A673 (cell line): Measurements from ENCODE around the gene MAST4. TPM values are rescaled to one million over a fixed set of nuclear protein-coding genes. Genes with fewer than 3 reads are reported as not detected.
A peak's percentile ranks its signal among the peaks of the same experiment; 100 is the strongest.

Source experiments
- BruUV-seq: library from RNA; stranded (reverse); fragments of 400-500 nt; replicated peaks from 2 replicates; lab custom pipeline; 2021; lab: Mats Ljungman, UMichigan
- CTCF ChIA-PET: fragments of 300-600 bp; sonication (Branson Sonifier 250); formaldehyde crosslinking; loops from one replicate; lab custom pipeline; 2022; ENCODE audit warnings: antibody characterized with exemption; lab: Charles Lee
- POLR2A ChIA-PET: fragments of 300-600 bp; sonication (Branson Sonifier 250); formaldehyde crosslinking; loops from one replicate; lab custom pipeline; 2022; ENCODE audit warnings: antibody characterized with exemption; ENCODE audit not compliant: low non-redundant PET; lab: Charles Lee
- DNase-seq: peaks from one replicate; pipeline ENCODE4 v3.0.0-alpha.2; 2015; ENCODE audit warnings: low spot score
- H3K27ac ChIP-seq: fragments of 200-600 bp; sonication (generic); 2 replicates; pipeline ENCODE4 v1.5.1; 2016; ENCODE audit warnings: mixed run types, low read depth, mild to moderate bottlenecking, mixed read lengths, antibody characterized with exemption, low read length; ENCODE audit not compliant: poor library complexity, severe bottlenecking
- H3K27me3 ChIP-seq: fragments of 200-600 bp; sonication (generic); replicated peaks from 2 replicates; pipeline ENCODE4 v1.6.1; 2017; ENCODE audit warnings: mixed run types, low read depth, mild to moderate bottlenecking, mixed read lengths, antibody characterized with exemption, low read length; ENCODE audit not compliant: insufficient read depth, poor library complexity
- H3K36me3 ChIP-seq: fragments of 200-600 bp; sonication (generic); 2 replicates; pipeline ENCODE4 v1.6.1; 2016; ENCODE audit warnings: mixed run types, mild to moderate bottlenecking, mixed read lengths, antibody characterized with exemption, low read length; ENCODE audit not compliant: insufficient read depth, poor library complexity, severe bottlenecking
- H3K4me1 ChIP-seq: fragments of 200-600 bp; sonication (generic); 2 replicates; pipeline ENCODE4 v1.6.1; 2017; ENCODE audit warnings: mixed run types, mild to moderate bottlenecking, mixed read lengths, antibody characterized with exemption, low read length; ENCODE audit not compliant: insufficient read depth, poor library complexity, severe bottlenecking
- H3K4me3 ChIP-seq: fragments of 200-600 bp; sonication (generic); 2 replicates; pipeline ENCODE4 v1.5.1; 2016; ENCODE audit warnings: low read depth, mixed run types, mild to moderate bottlenecking, mixed read lengths, low read length; ENCODE audit not compliant: poor library complexity, severe bottlenecking
- H3K9me3 ChIP-seq: fragments of 200-600 bp; sonication (generic); 2 replicates; pipeline ENCODE4 v1.6.1; 2016; ENCODE audit warnings: mixed run types, low read depth, mild to moderate bottlenecking, mixed read lengths, antibody characterized with exemption, low read length; ENCODE audit not compliant: poor library complexity, severe bottlenecking
- EZH2 ChIP-seq: fragments of 200-600 bp; sonication (generic); IDR thresholded peaks from 2 replicates; pipeline ENCODE4 v1.6.1; 2017; ENCODE audit warnings: borderline replicate concordance, low read depth, mild to moderate bottlenecking, mixed read lengths, antibody characterized with exemption, low read length; ENCODE audit not compliant: poor library complexity, severe bottlenecking
- intact Hi-C: fragments of 100-400 bp; cut with micrococcal nuclease; formaldehyde crosslinking; loops from one replicate; pipeline ENCODE4 v1.10.0; 2022; ENCODE audit not compliant: unreplicated experiment
- total RNA-seq: library from RNA; stranded (reverse); gene quantifications from 2 replicates; pipeline ENCODE4 v1.2.3, GENCODE V29; 2021
- TF ChIP-seq, protein P1 (sequence below): fragments of 300-800, 200-600 bp; sonication (generic); conservative IDR thresholded peaks from 2 replicates; pipeline ENCODE4 v1.5.1; 2017; ENCODE audit warnings: low read depth, mild to moderate bottlenecking, antibody characterized with exemption, low read length, moderate library complexity, mixed read lengths

MAST4 gene
- total RNA-seq, 1 experiment from 2014 or later: 4.5 TPM

DNA sequence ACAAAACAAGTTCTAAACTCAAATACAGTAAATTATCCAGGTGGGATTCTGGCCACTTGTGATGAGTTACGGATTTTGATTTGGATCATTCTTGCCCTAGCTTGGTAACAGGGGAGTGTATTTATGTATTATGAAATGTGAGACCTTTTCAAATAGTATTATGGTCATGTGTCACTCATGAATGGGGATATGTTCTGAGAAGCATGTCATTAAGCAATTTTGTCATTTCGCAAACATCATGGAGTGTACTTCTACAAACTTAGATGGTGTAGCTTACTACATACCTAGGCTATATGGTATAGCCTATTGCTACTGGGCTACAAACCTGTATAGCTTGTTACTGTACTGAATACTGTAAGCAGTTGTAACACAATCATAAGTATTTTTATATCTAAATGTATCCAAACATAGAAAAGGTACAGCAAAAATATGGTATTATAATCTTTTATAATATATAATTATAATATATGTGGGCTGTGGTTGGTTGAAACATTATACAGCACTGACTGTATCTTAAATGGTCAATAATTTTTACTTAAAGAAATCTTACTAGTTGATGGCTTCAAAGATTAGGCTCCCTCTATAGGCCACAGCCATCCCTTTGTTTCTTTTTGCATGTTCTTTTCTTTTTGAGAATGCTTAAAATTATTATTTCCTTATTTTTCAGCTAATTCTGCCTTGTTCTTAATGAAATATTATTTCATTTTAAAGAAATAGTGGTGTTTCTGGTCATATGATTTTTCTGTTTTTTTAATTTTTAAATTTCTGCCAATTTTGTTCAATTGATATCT lies 128.4 kb downstream of the MAST4 start:
- TF ChIP-seq, protein P1, sequence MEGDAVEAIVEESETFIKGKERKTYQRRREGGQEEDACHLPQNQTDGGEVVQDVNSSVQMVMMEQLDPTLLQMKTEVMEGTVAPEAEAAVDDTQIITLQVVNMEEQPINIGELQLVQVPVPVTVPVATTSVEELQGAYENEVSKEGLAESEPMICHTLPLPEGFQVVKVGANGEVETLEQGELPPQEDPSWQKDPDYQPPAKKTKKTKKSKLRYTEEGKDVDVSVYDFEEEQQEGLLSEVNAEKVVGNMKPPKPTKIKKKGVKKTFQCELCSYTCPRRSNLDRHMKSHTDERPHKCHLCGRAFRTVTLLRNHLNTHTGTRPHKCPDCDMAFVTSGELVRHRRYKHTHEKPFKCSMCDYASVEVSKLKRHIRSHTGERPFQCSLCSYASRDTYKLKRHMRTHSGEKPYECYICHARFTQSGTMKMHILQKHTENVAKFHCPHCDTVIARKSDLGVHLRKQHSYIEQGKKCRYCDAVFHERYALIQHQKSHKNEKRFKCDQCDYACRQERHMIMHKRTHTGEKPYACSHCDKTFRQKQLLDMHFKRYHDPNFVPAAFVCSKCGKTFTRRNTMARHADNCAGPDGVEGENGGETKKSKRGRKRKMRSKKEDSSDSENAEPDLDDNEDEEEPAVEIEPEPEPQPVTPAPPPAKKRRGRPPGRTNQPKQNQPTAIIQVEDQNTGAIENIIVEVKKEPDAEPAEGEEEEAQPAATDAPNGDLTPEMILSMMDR: peak; percentile 31; the same call in 1 of the 2 replicates
- no peak for TF ChIP-seq EZH2
- ChIA-PET POLR2A (no interaction called here), CTCF (no interaction called here)

DNA sequence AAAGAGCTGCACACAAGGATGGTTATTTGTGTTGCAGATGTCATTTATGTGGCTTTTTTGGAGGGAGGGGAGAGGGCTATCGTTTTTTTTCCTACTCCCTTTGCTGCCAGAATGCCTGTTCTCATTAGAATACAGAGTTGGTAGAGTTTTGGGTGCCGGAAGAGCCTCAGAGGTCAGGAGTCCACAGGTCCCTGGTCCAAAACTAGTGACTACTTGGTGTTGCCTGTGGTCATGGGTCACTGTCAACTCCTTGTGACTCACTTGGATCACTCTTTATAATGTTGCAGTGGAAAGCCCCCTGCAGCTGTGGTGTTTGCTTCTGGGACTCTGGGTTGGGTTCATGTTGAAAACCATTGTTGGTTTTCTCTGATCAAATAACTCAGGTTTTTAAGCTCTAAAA lies 131.4 kb downstream of the MAST4 start:
- intact Hi-C loops: no loop called here
- POLR2A ChIA-PET: no interaction called here

More for the DNA sequence above, 128.4 kb downstream of the MAST4 start:
- Histone ChIP-seq H3K27ac (no peak overlapping the region), H3K4me1 (no peaks in the 10 kb centered on the region), H3K4me3 (no peak overlapping the region), H3K9me3 (no peaks in the 10 kb centered on the region), H3K27me3 (peaks cover 12% of the 10 kb centered on the region), H3K36me3 (no peaks in the 10 kb centered on the region)
- DNase-seq: no peak
- BruUV-seq: no TSS peak
- intact Hi-C loops: no loop called here

DNA sequence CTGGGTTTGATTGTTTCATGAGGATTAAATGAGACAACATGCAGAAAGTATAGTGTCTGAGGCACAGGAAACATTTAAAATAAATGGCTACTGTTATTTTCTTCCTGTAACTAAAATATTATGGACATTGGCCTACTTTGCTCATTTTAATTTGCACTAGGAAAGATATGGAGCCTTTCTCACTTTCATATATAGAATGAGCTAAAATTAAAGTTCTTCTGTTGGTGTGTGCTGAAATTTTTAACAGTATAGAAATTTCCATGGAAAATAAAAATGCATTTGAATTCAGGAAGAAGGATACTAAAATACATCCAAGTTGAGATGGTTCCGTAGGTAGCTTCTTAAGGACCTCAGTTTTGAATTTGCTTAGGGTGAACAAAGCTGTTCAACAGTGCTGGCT lies 131.9 kb downstream of the MAST4 start:
- H3K27ac ChIP-seq: no peak overlapping the region
- DNase-seq: no peak
- TF ChIP-seq EZH2: no peak
- TF ChIP-seq, protein P1: no peak
- CTCF ChIA-PET: no interaction called here
- no peaks in the 10 kb centered on the region for H3K4me1 ChIP-seq
- no peak overlapping the region for H3K4me3 ChIP-seq
- H3K27me3 ChIP-seq: peaks cover 5% of the 10 kb centered on the region
- no peaks in the 10 kb centered on the region for H3K9me3 ChIP-seq
- no TSS peak for BruUV-seq
- POLR2A ChIA-PET: no interaction called here
- intact Hi-C loops: no loop called here
- H3K36me3 ChIP-seq: no peaks in the 10 kb centered on the region

More for the DNA sequence above, 131.4 kb downstream of the MAST4 start:
- no peak overlapping the region for H3K27ac ChIP-seq
- H3K9me3 ChIP-seq: no peaks in the 10 kb centered on the region
- H3K27me3 ChIP-seq: peaks cover 8% of the 10 kb centered on the region
- DNase-seq: no peak
- no peak for TF ChIP-seq EZH2
- TF ChIP-seq, protein P1: no peak
- no peaks in the 10 kb centered on the region for H3K4me1 ChIP-seq
- no TSS peak for BruUV-seq
- H3K4me3 ChIP-seq: no peak overlapping the region
- no peaks in the 10 kb centered on the region for H3K36me3 ChIP-seq
- CTCF ChIA-PET: no interaction called here
